Thymus (tissue), 11 donors: ENCODE data around the gene VSTM2B. TPM values are rescaled to one million over a fixed set of nuclear protein-coding genes. Genes with fewer than 3 reads are reported as not detected.
A peak's percentile ranks its signal among the peaks of the same experiment; 100 is the strongest.

ENCODE experiments used
- DNase-seq, 9 donors: peaks; one replicate each; pipeline ENCODE4 v3.0.0-alpha.2; 2013; ENCODE audit warnings: low spot score in 9 of 9, low read depth in 6 of 9, missing footprints in 1 of 9
- H3K27ac ChIP-seq, 2 donors: one replicate each; pipeline ENCODE4 v1.5.1; 2013; ENCODE audit warnings: control low read depth in 1 of 2, low read depth in 1 of 2, low read length in 1 of 2, mild to moderate bottlenecking in 1 of 2, moderate library complexity in 1 of 2
- H3K27me3 ChIP-seq, 2 donors: one replicate each; pipeline ENCODE4 v1.5.1; 2013; ENCODE audit warnings: low read length in 1 of 2; ENCODE audit not compliant: control insufficient read depth in 2 of 2, insufficient read depth in 1 of 2
- H3K36me3 ChIP-seq, 2 donors: one replicate each; pipeline ENCODE4 v1.5.1; 2013; ENCODE audit warnings: low read length in 1 of 2, mild to moderate bottlenecking in 1 of 2, moderate library complexity in 1 of 2; ENCODE audit not compliant: control insufficient read depth in 2 of 2, insufficient read depth in 2 of 2
- H3K4me1 ChIP-seq, 2 donors: one replicate each; pipeline ENCODE4 v1.5.1; 2013; ENCODE audit warnings: low read length in 2 of 2; ENCODE audit not compliant: control insufficient read depth in 2 of 2, insufficient read depth in 2 of 2
- H3K4me3 ChIP-seq, 2 donors: one replicate each; pipeline ENCODE4 v1.5.1; 2013; ENCODE audit warnings: low read length in 2 of 2, control low read depth in 1 of 2, mild to moderate bottlenecking in 1 of 2
- H3K9me3 ChIP-seq, 2 donors: one replicate each; pipeline ENCODE4 v1.5.1; 2013; ENCODE audit warnings: low read length in 1 of 2, mild to moderate bottlenecking in 1 of 2; ENCODE audit not compliant: control insufficient read depth in 2 of 2, insufficient read depth in 1 of 2
- WGBS: extraction: QIAGEN DNeasy Blood & Tissue Kit; methylation state at CpG from one replicate; pipeline ENCODE4 v1.1.7; 2013; 5-methylcytosine and 5-hydroxymethylcytosine counted together
- polyA plus RNA-seq: library from polyadenylated mRNA; stranded (reverse); fragments of 200-250 nt; gene quantifications from one replicate; pipeline ENCODE4 v1.2.3, GENCODE V29; 2013
- total RNA-seq: library from RNA; stranded (reverse); fragments of 120-200 nt; gene quantifications from one replicate; pipeline ENCODE4 v1.2.4, GENCODE V29; 2013
- donor health status: healthy.

Gene VSTM2B
- total and polyA plus RNA-seq, 2 donors: 0.16 TPM; not detected in 1

GRCh38 chr19:29527500-29528328, 1.9 kb downstream of the VSTM2B start:
- H3K36me3 ChIP-seq: no peaks in the 10 kb centered on the region
- WGBS: 19% methylated on average over 31 of the region's 31 CpGs
- no peaks in the 10 kb centered on the region for H3K4me1 ChIP-seq
- peaks cover 84 to 93% of the 10 kb centered on the region in 2 donors for H3K27me3 ChIP-seq
- H3K27ac ChIP-seq: no peak overlapping the region
- no peak overlapping the region for H3K4me3 ChIP-seq
- peaks cover 0 to 2% of the 10 kb centered on the region in 2 donors for H3K9me3 ChIP-seq
- no peak for DNase-seq

DNA sequence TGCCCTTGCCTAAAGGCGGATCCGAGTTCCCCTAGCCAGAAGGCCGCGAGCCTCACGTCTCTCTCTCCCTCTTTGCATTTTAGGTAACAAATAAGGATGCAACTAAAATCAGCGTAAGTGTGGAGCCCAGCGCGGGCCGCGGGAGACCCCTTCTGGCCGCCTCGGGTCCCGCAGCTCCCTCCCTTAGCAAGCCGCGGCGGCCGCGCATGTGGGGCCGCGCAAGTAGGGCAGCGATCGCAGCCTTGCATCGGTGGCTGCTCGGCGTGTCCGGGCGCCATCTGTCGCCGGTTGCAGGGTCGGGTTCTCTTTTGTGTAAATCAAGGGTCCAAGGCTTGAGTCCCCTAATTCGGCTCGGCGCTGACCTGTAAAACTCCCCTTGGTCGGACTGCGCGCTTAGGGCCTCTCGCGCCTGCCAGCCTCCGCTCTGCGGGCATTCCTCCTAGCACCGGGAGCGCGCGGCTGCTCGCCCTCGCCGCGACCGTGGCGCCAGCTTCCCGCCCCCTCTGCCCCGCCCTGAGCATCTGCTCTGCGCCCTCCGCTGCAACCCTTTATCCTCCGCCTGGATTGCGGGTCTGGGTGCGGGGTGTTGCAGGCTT, 2.7 kb downstream of the VSTM2B start:
- Histone ChIP-seq H3K27me3 (peaks cover 81 to 93% of the 10 kb centered on the region in 2 donors), H3K4me1 (no peaks in the 10 kb centered on the region), H3K4me3 (no peak overlapping the region), H3K27ac (no peak overlapping the region), H3K36me3 (no peaks in the 10 kb centered on the region), H3K9me3 (peaks cover 0 to 2% of the 10 kb centered on the region in 2 donors)
- peak; percentile 8 to 63 (median 14) for DNase-seq
- WGBS: 1% methylated on average over 57 of the region's 57 CpGs

DNA sequence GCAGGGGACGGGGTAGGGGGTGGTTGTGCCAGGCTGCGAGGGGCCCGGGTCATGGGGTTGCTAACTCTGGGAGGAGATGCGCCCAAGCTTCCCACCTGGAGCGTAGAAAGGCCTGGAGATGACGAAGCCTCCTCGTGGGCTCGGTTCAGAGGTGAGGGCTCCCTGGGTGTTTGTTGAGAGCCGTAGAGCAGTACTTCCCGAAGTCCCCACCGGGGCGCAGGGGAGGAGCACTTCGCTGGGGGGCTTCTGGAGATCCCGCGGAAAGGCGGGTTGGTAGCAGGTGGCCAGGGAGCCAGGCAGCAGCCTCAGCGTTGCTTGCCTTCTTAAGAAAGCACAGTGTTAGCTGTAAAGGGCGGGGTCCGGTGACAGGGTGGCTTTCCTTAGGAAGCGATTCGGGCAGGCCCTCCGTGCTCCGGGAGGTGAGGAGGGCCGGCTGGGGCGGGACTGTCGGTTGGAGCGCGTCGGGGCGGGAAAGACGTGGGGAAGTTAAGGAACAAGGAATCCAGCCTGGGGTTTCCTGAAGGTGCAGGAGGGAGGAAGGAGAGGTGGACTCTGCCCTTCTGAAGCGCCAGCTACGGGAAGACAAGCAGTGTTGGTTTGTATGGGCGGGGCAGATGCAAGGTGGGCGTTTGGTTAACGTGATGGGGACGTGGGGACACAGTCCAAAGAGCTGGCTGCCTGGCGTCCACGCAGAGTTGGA, 3.3 kb downstream of the VSTM2B start:
- peaks cover 0 to 2% of the 10 kb centered on the region in 2 donors for H3K9me3 ChIP-seq
- no peak overlapping the region for H3K4me3 ChIP-seq
- H3K36me3 ChIP-seq: no peaks in the 10 kb centered on the region
- H3K27me3 ChIP-seq: peaks cover 75 to 90% of the 10 kb centered on the region in 2 donors
- H3K4me1 ChIP-seq: no peaks in the 10 kb centered on the region
- no peak overlapping the region for H3K27ac ChIP-seq
- 5% methylated on average over 39 of the region's 39 CpGs for WGBS
- DNase-seq: no peak

DNA sequence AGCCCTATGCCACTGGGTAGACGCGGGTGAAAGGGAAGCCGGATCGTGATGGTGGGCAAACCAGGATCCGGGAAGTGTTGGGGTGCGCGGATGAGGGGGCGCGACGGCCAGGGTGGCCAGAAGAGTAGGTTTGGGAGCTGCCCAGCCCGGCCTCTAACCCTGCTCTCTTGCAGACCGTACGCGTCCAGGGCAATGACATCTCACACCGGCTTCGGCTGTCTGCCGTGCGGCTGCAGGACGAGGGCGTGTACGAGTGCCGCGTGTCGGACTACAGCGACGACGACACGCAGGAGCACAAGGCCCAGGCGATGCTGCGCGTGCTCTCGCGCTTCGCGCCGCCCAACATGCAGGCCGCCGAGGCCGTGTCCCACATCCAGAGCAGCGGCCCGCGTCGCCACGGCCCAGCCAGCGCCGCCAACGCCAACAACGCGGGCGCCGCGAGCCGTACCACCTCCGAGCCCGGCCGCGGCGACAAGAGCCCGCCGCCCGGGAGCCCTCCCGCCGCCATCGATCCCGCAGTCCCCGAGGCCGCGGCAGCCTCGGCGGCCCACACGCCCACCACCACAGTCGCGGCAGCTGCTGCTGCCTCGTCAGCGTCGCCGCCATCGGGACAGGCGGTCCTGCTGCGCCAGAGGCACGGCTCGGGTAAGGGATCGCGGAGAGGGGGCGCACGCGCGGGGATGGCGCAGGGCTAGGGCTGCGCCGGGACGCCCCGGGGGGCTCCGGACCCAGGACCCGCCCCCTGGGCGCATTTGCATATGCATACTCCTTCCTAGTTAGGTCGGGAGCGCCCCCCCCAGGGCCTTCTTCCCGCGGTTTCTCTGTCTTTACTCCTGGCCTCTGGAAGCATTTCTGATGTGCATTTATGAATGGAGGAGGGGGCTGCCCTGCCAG, 4.1 kb downstream of the VSTM2B start:
- Histone ChIP-seq H3K4me1 (no peaks in the 10 kb centered on the region), H3K27ac (no peak overlapping the region), H3K27me3 (peaks cover 67 to 82% of the 10 kb centered on the region in 2 donors), H3K36me3 (no peaks in the 10 kb centered on the region), H3K9me3 (peaks cover 0 to 2% of the 10 kb centered on the region in 2 donors), H3K4me3 (no peak overlapping the region)
- 9% methylated on average over 100 of the region's 100 CpGs for WGBS
- no peak for DNase-seq

- 28% methylated on average over 15 of the region's 15 CpGs for WGBS
- Histone ChIP-seq H3K4me1 (no peaks in the 10 kb centered on the region), H3K36me3 (no peaks in the 10 kb centered on the region), H3K4me3 (no peak overlapping the region), H3K27me3 (peaks cover 58 to 74% of the 10 kb centered on the region in 2 donors), H3K9me3 (peaks cover 0 to 2% of the 10 kb centered on the region in 2 donors), H3K27ac (no peak overlapping the region)
- DNase-seq: no peak
Measured at GRCh38 chr19:29530540-29531457, 5.0 kb downstream of the VSTM2B start.

DNA sequence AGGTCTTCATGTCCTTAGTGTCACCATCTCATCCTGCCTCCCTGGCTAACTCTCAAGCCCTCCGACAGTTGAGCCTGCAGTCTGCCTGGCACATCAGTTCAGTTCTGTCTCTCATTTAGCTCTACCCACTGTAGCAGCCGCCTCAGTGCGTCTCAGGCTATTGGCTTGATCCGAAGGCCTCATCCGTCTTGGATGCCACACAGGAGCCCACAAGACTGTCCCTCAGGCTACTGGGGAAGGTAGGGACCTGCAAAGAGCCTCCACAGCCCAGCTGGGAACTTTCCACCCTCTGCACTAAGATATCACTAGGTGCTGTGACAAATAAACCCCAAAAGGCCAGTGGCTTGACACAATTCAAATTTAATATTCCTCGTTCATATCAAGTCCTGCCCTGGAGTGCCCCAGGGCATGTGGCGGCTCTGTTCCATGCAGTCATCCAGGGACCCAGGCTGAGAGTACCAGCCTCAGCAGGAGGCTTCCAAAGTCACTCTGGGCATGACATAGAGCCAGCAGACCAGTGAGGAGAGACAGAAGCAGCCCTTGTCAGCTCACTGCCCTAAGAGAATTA, 5.7 kb downstream of the VSTM2B start:
- Histone ChIP-seq H3K9me3 (peaks cover 0 to 2% of the 10 kb centered on the region in 2 donors), H3K27me3 (peaks cover 51 to 68% of the 10 kb centered on the region in 2 donors), H3K36me3 (no peaks in the 10 kb centered on the region), H3K27ac (no peak overlapping the region), H3K4me1 (no peaks in the 10 kb centered on the region), H3K4me3 (no peak overlapping the region)
- 92% methylated on average over 7 of the region's 7 CpGs for WGBS
- no peak for DNase-seq

- Histone ChIP-seq H3K36me3 (no peaks in the 10 kb centered on the region), H3K4me1 (no peaks in the 10 kb centered on the region), H3K4me3 (no peak overlapping the region), H3K27me3 (peaks cover 45 to 63% of the 10 kb centered on the region in 2 donors), H3K9me3 (peaks cover 0 to 2% of the 10 kb centered on the region in 2 donors), H3K27ac (no peak overlapping the region)
- WGBS: 68% methylated on average over 8 of the region's 8 CpGs
- DNase-seq: no peak
Measured at GRCh38 chr19:29532097-29532496, 6.3 kb downstream of the VSTM2B start.
